NCI-H1092 (cell line): ENCODE data around the gene CTIF.

Source experiments
- DNase-seq: peaks from one replicate; lab custom pipeline; 2025; lab: John Stamatoyannopoulos, UW

Gene CTIF

DNA sequence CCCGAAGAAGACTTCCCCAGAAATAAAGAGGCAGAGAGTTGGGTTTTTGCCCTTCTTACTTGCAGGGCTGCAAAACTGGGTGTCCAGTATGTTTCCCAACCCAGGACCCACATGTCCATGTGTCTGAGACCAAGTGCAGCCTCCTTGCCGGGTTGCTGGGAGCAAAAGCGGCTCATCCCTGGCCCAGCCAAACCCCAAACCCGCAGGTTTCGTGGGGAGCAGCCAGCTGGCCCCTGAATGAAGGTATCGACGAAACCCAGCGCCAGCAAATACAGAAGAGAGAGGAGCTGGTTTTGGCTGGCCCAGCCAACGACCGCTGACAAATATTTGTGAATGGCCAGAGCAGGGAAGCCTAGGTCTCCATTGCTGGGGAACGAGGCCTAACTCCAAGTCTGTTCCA lies 214.9 kb downstream of the CTIF start:
- DNase-seq, result no peak

DNA sequence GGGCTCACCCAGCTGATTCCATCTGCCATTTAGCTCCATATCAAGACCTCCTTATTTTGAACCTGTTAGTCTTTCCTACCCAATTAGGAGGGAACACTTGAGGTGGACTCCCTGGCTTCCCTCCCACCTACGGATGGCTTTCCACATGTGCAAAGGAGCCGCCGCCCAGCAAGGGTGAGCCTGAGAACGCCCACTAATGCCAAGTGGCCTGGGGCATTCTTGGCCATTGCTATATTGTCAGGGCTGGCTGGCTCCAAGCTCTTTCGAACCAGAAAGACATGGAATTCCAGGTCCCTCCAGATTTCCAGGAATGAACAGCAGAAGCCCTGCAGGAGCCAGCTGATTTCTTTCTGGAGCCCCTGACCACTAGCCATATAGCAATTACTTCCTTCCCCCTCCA lies 215.7 kb downstream of the CTIF start:
- DNase-seq, result no peak

DNA sequence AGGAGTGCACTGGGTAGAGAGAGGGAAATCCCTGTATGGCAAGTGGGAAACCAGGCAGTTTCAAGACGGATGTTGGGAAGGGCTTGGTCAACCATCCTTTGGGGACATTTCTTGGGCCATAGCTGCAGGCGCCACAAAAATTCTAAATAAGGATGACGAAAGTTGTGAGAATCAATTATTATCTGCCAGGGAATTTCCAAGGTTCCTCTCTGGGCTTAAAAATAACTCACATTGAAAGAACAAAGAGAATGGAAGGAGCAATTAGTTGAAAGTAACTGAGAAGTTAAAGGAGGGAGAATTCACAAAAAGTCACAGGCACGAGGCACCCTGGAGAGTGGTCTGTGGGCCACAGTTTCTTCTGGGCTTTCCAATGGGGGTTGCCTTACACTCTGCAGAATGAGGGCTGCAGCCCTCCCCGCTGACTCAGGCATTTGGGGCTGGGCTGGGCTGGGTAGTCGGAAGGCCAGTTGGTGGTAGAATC lies 216.2 kb downstream of the CTIF start:
- DNase-seq, result no peak

GRCh38 chr18:48756511-48757226 lies 217.8 kb downstream of the CTIF start:
- no peak for DNase-seq

- DNase-seq, result no peak
These were observed 218.5 kb downstream of the CTIF start for GRCh38 chr18:48757367-48757766.

DNA sequence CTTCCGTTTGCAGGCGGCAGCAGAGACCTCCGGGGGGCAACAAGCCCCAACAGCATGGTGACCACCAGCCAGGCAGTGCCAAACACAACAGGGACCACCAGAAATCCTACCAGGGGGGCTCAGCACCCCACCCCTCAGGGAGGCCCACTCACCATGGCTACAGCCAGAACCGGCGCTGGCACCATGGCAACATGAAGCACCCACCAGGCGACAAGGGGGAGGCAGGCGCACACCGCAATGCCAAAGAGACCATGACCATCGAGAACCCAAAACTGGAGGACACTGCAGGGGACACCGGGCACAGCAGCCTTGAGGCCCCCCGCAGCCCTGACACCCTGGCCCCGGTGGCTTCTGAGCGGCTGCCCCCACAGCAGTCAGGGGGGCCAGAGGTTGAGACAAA lies 219.1 kb downstream of the CTIF start:
- DNase-seq, result no peak

GRCh38 chr18:48761582-48761981 lies 222.8 kb downstream of the CTIF start:
- no peak for DNase-seq

GRCh38 chr18:48762022-48762421 lies 223.2 kb downstream of the CTIF start:
- DNase-seq, result no peak

DNA sequence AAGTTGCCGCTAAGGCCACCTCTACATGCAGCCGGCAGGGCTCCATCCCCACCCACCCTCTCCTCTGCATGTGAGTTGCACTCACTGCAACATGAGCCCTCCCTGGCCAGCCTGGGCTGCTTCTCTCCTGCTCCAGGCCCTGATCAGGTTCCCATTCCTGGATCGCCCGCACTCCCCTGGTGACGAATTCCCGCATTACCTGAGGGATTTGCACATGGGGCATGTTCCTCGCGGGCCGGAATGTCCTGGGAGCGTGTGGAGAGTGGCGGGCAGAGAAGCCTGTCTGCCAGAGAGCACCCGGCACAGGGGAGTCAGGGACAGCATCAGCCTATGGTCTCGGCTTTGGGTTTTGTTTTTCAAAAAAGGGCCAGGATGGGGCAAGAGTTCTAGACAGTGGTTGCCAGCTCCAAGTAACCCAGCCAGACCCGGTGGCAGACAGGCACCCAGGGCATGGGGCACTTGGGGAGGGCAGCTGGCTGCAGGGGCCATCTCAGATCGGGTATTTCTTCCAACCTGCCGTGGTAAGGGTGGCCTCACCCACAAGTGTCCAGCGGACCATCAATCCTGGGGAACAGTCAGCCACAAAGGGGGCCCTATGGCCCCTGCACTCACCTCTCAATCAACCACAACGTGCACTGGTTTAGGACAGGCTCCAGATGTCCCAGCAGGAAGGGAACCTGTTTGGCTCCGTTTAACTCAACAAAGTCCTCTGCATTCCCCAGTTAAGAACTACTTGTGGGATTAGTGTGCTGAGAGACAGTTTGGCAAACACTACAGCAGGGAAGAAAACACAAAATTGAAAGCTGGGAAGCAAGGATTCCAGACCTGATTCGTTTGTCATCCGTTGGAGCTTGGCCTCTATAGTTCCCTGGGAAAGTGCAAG lies 224.2 kb downstream of the CTIF start:
- no peak for DNase-seq

- DNase-seq, result no peak
These were observed 224.9 kb downstream of the CTIF start for GRCh38 chr18:48763719-48764100.

- no peak for DNase-seq
These were observed 226.2 kb downstream of the CTIF start for GRCh38 chr18:48765053-48765452.

GRCh38 chr18:48766026-48766425 lies 227.2 kb downstream of the CTIF start:
- DNase-seq, result no peak

GRCh38 chr18:48766487-48766886 lies 227.7 kb downstream of the CTIF start:
- no peak for DNase-seq

- DNase-seq, result no peak
These were observed 228.4 kb downstream of the CTIF start for GRCh38 chr18:48767090-48767690.

GRCh38 chr18:48769006-48769636 lies 230.3 kb downstream of the CTIF start:
- DNase-seq, result no peak

- DNase-seq, result no peak
These were observed 231.4 kb downstream of the CTIF start for GRCh38 chr18:48770243-48770642.

DNA sequence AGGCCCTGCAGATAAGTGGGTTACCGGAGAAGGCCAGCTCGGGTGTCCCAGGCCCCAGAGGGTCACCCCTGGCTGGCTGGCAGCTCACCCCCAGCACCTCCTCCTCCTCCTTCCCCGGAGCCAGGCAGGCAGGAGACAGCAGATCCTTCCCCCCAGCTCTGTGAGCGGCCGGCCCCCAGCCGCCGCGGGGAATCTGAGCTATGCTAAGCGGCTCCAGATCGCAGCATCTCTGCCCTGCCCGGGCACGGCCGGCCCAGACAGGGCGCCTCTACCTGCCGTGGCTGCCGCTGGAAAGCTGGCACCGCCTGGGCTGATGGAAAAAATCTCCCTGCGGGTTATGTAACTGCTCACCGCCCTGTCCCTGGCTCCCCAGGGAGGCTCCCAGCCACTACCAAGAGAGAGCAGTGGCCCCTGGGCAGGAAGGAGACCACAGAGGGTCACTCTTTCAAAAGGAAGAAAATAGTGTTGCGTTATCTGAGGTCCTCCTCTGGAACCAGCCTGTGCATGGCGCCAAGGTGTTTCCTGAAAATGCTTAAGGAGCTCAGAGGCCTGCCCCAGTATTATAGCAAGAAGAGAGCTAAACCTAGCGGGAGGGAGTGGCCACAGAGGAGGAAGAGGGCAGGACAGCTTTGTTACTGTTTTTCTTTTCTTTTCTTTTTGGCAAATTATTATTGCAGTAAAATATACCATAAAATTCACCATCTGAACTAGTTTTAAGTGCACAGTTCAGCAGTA lies 233.0 kb downstream of the CTIF start:
- no peak for DNase-seq

DNA sequence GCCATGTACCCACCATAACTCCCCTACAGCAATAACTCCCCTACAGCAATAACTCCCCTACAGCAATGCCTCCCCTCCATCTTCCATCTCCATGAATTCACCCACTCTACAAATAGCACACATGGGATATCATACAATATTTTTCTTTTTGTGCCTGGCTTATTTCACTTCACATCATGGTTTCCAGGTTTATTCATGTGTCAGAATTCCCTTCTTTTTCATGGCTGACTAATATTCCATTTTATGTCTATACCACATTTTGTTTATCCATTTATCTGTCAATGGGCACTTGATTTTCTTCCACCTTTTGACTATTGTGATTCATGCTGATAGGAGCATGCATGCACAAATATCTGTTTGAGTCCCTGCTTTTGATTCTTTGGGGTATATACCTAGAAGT lies 233.6 kb downstream of the CTIF start:
- no peak for DNase-seq

DNA sequence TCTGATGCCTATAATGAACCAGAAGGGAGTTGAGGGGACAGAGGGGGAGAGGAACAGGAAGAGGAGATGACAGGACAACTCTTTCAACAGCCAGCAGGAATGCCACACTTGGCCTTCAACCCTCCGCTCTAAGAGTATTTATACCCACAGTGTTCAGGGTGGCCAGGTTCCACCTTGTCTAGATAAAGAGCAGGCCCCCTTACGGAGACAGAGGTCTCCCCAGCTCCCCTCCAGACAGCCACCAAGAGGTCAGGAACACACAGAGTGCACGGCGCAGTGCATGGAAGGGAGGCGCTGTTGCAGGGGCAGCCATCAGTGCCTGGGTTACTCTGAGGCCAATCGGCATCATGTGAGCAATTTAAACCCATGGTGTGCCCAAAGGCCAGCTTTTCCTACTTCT lies 235.0 kb downstream of the CTIF start:
- DNase-seq, result no peak

DNA sequence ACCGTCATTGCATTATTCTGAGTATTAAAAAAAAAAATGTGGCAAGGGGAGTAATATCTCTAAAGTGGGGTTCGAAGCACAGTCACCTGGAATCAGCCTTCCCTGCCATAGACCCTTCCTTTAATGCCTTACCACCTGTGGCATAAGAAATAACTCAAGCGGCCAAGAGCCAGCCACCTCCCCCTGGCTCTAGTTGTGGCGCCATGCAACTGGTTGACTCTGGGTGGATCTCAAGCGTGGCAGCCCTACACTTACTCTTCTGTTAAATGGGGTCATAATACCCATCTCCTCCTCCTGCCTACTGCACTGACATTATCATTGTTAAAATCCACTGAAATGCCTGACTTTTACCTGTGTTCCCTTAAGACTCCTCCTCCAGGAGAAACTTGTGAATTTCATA lies 236.1 kb downstream of the CTIF start:
- DNase-seq, result no peak

- DNase-seq, result no peak
These were observed 236.7 kb downstream of the CTIF start for GRCh38 chr18:48775372-48776155.
